HepG2 (cell line): Measurements from ENCODE around the gene CEBPE. TPM values are rescaled to one million over a fixed set of nuclear protein-coding genes. Genes with fewer than 3 reads are reported as not detected.

Source experiments
- CSRNP2 ChIP-seq: sonication (generic); formaldehyde crosslinking; conservative IDR thresholded peaks from 2 replicates; pipeline ENCODE4 v1.8.0; 2022; ENCODE audit warnings: low read depth, missing genetic modification reagents
- DNMT1 ChIP-seq: sonication (generic); formaldehyde crosslinking; IDR thresholded peaks from 2 replicates; pipeline ENCODE4 v1.5.1; 2020; ENCODE audit warnings: mild to moderate bottlenecking, missing genetic modification reagents
- FOXC1 ChIP-seq: sonication (generic); formaldehyde crosslinking; IDR thresholded peaks from 2 replicates; pipeline ENCODE4 v1.8.0; 2022; ENCODE audit warnings: mild to moderate bottlenecking, missing genetic modification reagents, borderline replicate concordance
- FOXP4 ChIP-seq: sonication (generic); formaldehyde crosslinking; IDR thresholded peaks from 2 replicates; pipeline ENCODE4 v1.4.0; 2020; ENCODE audit warnings: missing genetic modification reagents
- GMEB2 ChIP-seq: IDR thresholded peaks from 2 replicates; pipeline ENCODE4 v1.6.1; 2016; ENCODE audit warnings: missing biosample characterization, missing genetic modification reagents, low read depth
- HNF1B ChIP-seq: sonication (generic); formaldehyde crosslinking; IDR thresholded peaks from 2 replicates; pipeline ENCODE4 v1.5.1; 2020; ENCODE audit warnings: mild to moderate bottlenecking, moderate library complexity, missing genetic modification reagents
- KAT2B ChIP-seq: fragments of 150-350 bp; IDR thresholded peaks from 2 replicates; pipeline ENCODE4 v1.6.1; 2014; ENCODE audit warnings: low read depth, low read length, borderline replicate concordance
- KDM5B ChIP-seq: sonication (generic); formaldehyde crosslinking; IDR thresholded peaks from 2 replicates; pipeline ENCODE4 v1.4.0; 2020; ENCODE audit warnings: missing genetic modification reagents, mild to moderate bottlenecking, borderline replicate concordance
- KLF11 ChIP-seq: IDR thresholded peaks from 2 replicates; pipeline ENCODE4 v1.6.1; 2016; ENCODE audit warnings: missing compliant biosample characterization
- MZF1 ChIP-seq: sonication (generic); formaldehyde crosslinking; IDR thresholded peaks from 2 replicates; pipeline ENCODE4 v1.8.1; 2023; ENCODE audit warnings: mild to moderate bottlenecking, missing genetic modification reagents, borderline replicate concordance
- NFKBIZ ChIP-seq: IDR thresholded peaks from 2 replicates; pipeline ENCODE4 v1.6.1; 2018; ENCODE audit warnings: missing genetic modification reagents, missing compliant biosample characterization
- PHF21A ChIP-seq: sonication (generic); formaldehyde crosslinking; IDR thresholded peaks from 2 replicates; pipeline ENCODE4 v1.5.0; 2020; ENCODE audit warnings: mild to moderate bottlenecking, missing genetic modification reagents
- PRPF4 ChIP-seq: fragments of 200-400 bp; formaldehyde crosslinking; IDR thresholded peaks from 2 replicates; pipeline ENCODE4 v1.6.1; 2016; ENCODE audit warnings: low read length, low read depth; ENCODE audit not compliant: poor library complexity, severe bottlenecking
- ZBTB44 ChIP-seq: sonication (generic); formaldehyde crosslinking; IDR thresholded peaks from 2 replicates; pipeline ENCODE4 v1.4.0; 2020; ENCODE audit warnings: missing genetic modification reagents
- ZFP36L1 ChIP-seq: sonication (generic); formaldehyde crosslinking; IDR thresholded peaks from 2 replicates; pipeline ENCODE4 v1.8.0; 2022; ENCODE audit warnings: mild to moderate bottlenecking, missing genetic modification reagents, moderate library complexity
- ZIK1 ChIP-seq: sonication (generic); formaldehyde crosslinking; IDR thresholded peaks from 2 replicates; pipeline ENCODE4 v1.5.0; 2020; ENCODE audit warnings: mild to moderate bottlenecking, low read depth, missing genetic modification reagents, borderline replicate concordance
- ZNF3 ChIP-seq: IDR thresholded peaks from 2 replicates; pipeline ENCODE4 v1.7.0; 2017; ENCODE audit warnings: inconsistent platforms
- ZNF563 ChIP-seq: sonication (generic); formaldehyde crosslinking; IDR thresholded peaks from 2 replicates; pipeline ENCODE4 v1.8.0; 2022; ENCODE audit warnings: mild to moderate bottlenecking, moderate library complexity, missing genetic modification reagents
- ZNF614 ChIP-seq: IDR thresholded peaks from 2 replicates; pipeline ENCODE4 v1.6.1; 2018; ENCODE audit warnings: missing biosample characterization, missing genetic modification reagents, inconsistent platforms, borderline replicate concordance
- ZSCAN29 ChIP-seq: sonication (generic); formaldehyde crosslinking; conservative IDR thresholded peaks from 2 replicates; pipeline ENCODE4 v1.4.0; 2020; ENCODE audit warnings: mild to moderate bottlenecking, missing genetic modification reagents
- polyA plus RNA-seq, 8 experiments: library from polyadenylated mRNA; depleted of rRNA in 3 of 8; stranded (reverse) in 7 of 8; unstranded in 1 of 8; fragments of >200 nt; fragmentation: Illumina TruSeq in 4 of 8; extraction: Trizol in 4 of 8; gene quantifications; 2 replicates each; pipeline versions ENCODE4 v1.2.1 to v1.2.3, GENCODE V29; 2011 to 2016; ENCODE audit warnings: low read depth in 4 of 8, missing spikeins in 1 of 8, mixed read lengths in 1 of 8; ENCODE audit not compliant: insufficient read depth in 1 of 8
- total RNA-seq, 5 experiments: library from RNA; depleted of rRNA; stranded (reverse); fragments of >200 nt; fragmentation: Illumina TruSeq; extraction: Trizol; gene quantifications; 2 replicates each; pipeline ENCODE4 v1.2.3, GENCODE V29; 2016; ENCODE audit warnings: low read depth in 1 of 5

CEBPE gene
- total and polyA plus RNA-seq, 2 of the 13 experiments (the other 11 are each of a cell fraction or from before 2014, with no cell fraction given): 0.09 to 0.11 TPM

- TF ChIP-seq ZBTB44 (no peak), PHF21A (CRISPR knock-in tag) (no peak), PRPF4 (no peak), ZNF563 (CRISPR knock-in tag) (no peak; the same call in 1 of the 2 replicates), ZSCAN29 (CRISPR knock-in tag) (no peak), KAT2B (no peak), FOXC1 (CRISPR knock-in tag) (peak; percentile 83; the same call in 1 of the 2 replicates), ZNF3 (CRISPR knock-in tag) (no peak), NFKBIZ (CRISPR knock-in tag) (no peak), DNMT1 (CRISPR knock-in tag) (no peak), KLF11 (no peak), ZIK1 (no peak), MZF1 (CRISPR knock-in tag) (no peak), FOXP4 (peak; percentile 34), ZNF614 (CRISPR knock-in tag) (no peak), KDM5B (peak; percentile 73; the same call in 1 of the 2 replicates), CSRNP2 (CRISPR knock-in tag) (no peak), HNF1B (CRISPR knock-in tag) (0 out of 2 replicates have a peak, but pooled peaks have one; percentile 29), GMEB2 (CRISPR knock-in tag) (no peak), ZFP36L1 (CRISPR knock-in tag) (no peak)
Measured at GRCh38 chr14:23104591-23105347, 14.3 kb downstream of the CEBPE start, which contains the start of gene CIROP (continued).
